Measurements from ENCODE around the gene FGD6. TPM values are rescaled to one million over a fixed set of nuclear protein-coding genes. Genes with fewer than 3 reads are reported as not detected.

Gene FGD6
- total RNA-seq, 1 donor from 2014 or later = 26.3 TPM

DNA sequence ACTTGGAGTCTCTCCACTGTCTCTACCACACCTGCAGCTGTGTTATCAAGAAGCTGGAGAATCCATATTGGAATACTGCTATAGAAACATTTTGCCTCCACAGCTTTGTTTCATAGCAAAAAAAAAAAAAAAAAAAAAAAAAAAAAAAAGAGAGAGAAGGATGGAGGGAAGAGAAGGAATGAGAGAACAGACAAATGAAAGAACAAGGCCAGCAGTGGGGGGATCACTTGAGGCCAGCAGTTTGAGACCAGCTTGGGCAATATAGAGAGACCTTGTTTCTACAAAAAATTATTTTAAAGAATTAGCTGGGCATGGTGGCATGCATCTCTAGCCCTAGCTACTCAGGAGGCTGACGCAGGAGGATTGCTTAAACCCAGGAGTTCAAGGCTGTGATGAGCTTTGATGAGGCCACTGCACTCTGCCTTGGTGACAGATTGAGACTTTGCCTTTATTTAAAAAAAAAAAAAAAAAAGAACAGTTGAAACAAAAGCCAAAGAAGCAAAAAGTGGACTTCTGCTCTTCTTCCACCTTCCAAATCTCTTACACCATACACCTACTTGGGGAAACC lies 8.5 kb upstream of the FGD6 start:
- H3K4me1 ChIP-seq = peaks cover 69% of the 10 kb centered on the region
- H3K4me3 ChIP-seq = no peak overlapping the region
- DNase-seq = no peak
- intact Hi-C loops (cut with micrococcal nuclease) = no loop called here
- no peak overlapping the region for H3K27ac ChIP-seq (replicated peaks)
- no peaks in the 10 kb centered on the region for H3K27me3 ChIP-seq (ENCODE audit: low read depth)
- TF ChIP-seq, protein P1, sequence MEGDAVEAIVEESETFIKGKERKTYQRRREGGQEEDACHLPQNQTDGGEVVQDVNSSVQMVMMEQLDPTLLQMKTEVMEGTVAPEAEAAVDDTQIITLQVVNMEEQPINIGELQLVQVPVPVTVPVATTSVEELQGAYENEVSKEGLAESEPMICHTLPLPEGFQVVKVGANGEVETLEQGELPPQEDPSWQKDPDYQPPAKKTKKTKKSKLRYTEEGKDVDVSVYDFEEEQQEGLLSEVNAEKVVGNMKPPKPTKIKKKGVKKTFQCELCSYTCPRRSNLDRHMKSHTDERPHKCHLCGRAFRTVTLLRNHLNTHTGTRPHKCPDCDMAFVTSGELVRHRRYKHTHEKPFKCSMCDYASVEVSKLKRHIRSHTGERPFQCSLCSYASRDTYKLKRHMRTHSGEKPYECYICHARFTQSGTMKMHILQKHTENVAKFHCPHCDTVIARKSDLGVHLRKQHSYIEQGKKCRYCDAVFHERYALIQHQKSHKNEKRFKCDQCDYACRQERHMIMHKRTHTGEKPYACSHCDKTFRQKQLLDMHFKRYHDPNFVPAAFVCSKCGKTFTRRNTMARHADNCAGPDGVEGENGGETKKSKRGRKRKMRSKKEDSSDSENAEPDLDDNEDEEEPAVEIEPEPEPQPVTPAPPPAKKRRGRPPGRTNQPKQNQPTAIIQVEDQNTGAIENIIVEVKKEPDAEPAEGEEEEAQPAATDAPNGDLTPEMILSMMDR (IDR thresholded peaks at IDR 0.05; ENCODE audit: borderline replicate concordance) = no peak
- H3K9me3 ChIP-seq (replicated peaks) = no peaks in the 10 kb centered on the region
- peaks cover 15% of the 10 kb centered on the region for H3K36me3 ChIP-seq

DNA sequence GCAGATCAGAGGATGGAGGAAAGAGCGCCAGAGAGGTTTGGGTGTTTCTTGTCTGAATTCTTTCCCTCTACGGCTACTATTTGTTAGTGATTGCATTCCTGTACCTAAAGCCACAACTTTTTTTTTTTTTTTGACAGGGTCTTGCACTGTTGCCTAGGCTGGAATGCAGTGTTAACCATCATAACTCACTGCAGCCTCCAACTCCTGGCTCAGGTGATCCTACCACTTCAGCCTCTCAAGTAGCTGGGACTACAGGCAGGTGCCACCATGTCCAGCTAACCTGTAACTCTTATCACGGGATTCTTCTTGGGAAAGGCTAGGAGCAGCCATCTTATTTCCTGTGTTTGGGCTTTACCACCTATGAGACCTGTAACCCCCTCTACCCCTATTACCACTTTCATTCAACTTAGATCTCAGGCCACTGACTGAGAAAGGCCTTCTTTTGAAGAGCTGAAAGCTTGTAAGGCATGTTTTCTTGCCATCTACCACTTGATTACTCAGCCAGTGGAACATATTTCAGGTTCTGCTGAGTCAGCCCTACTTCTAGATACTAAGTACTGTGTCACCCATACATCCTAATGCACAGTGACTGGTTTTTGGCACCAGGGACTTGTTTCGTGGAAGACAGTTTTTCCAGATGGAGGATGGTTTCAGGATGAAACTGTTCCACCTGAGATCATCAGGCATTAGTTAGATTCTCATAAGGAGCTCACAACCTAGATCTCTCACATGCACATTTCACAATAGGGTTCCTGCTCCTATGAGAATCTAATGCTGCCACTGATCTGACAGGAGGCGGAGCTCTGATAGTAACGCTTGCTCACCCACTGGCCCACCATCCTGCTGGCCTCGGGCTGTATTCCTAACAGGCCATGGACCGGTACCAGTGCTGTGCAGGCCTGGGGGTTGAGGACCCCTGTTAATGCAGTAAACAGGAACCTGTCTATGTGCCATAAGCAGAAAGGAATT lies 7.2 kb upstream of the FGD6 start:
- TF ChIP-seq, protein P1 (IDR thresholded peaks at IDR 0.05; ENCODE audit: borderline replicate concordance) = no peak
- no peak overlapping the region for H3K4me3 ChIP-seq
- no peak overlapping the region for H3K27ac ChIP-seq (replicated peaks)
- intact Hi-C loops (cut with micrococcal nuclease) = no loop called here
- peaks cover 20% of the 10 kb centered on the region for H3K36me3 ChIP-seq
- H3K27me3 ChIP-seq (ENCODE audit: low read depth) = no peaks in the 10 kb centered on the region
- H3K9me3 ChIP-seq (replicated peaks) = no peaks in the 10 kb centered on the region
- no peak for DNase-seq
- H3K4me1 ChIP-seq = peaks cover 69% of the 10 kb centered on the region

DNA sequence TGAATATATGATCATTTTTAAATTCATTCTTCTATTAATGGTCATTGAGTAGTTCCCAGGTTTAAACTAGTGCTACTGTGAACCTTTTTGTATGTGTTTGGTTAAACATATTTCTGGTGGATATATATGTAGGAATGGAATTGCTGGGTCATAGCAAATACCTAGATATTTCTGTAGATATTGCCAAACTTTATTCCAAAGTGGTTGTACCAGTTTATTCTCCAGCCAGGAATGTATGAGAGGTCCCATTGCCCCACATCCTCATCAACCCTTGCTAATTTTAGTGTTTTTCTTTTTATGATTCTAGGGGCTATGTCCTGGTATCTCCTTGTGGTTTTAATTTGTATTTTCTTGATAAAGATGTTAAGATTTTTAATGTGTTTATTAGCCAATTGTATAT lies 3.5 kb upstream of the FGD6 start:
- H3K27ac ChIP-seq (replicated peaks) = no peak overlapping the region
- DNase-seq = no peak
- H3K27me3 ChIP-seq (ENCODE audit: low read depth) = no peaks in the 10 kb centered on the region
- peaks cover 72% of the 10 kb centered on the region for H3K4me1 ChIP-seq
- no peak overlapping the region for H3K4me3 ChIP-seq
- no peaks in the 10 kb centered on the region for H3K9me3 ChIP-seq (replicated peaks)
- H3K36me3 ChIP-seq = peaks cover 20% of the 10 kb centered on the region
- intact Hi-C loops (cut with micrococcal nuclease) = no loop called here
- TF ChIP-seq, protein P1 (IDR thresholded peaks at IDR 0.05; ENCODE audit: borderline replicate concordance) = no peak

DNA sequence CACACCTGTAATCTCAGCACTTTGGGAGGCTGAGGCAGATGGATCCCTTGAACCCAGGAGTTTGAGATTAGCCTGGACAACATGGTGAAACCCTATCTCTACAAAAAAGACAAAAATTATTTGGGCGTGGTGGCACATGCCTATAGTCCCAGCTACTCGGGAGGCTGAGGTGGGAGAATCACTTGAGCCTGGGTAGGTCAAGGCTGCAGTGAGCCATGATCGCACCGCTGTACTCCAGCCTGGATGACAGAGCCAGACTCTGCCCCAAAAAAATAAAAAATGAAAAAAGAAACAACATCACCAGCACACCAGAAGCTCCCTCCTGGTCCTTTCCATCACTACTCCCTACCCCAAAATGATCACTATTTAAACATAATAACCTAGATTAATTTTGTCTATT lies 2.9 kb upstream of the FGD6 start:
- intact Hi-C loops (cut with micrococcal nuclease) = no loop called here
- peaks cover 78% of the 10 kb centered on the region for H3K4me1 ChIP-seq

More for the DNA sequence above, 2.9 kb upstream of the FGD6 start:
- DNase-seq = no peak
- no peaks in the 10 kb centered on the region for H3K27me3 ChIP-seq (ENCODE audit: low read depth)
- no peak overlapping the region for H3K27ac ChIP-seq (replicated peaks)
- H3K36me3 ChIP-seq = peaks cover 17% of the 10 kb centered on the region
- H3K4me3 ChIP-seq = no peak overlapping the region
- TF ChIP-seq, protein P1 (IDR thresholded peaks at IDR 0.05; ENCODE audit: borderline replicate concordance) = no peak
- H3K9me3 ChIP-seq (replicated peaks) = no peaks in the 10 kb centered on the region

Data from left ventricle myocardium inferior (tissue), 1 donor.